ENCODE results near the gene UBA3. TPM values are rescaled to one million over a fixed set of nuclear protein-coding genes. Genes with fewer than 3 reads are reported as not detected.

The UBA3 gene
- total and polyA plus RNA-seq, 4 donors: 32.2 to 59.7 (median 38.1) TPM

DNA sequence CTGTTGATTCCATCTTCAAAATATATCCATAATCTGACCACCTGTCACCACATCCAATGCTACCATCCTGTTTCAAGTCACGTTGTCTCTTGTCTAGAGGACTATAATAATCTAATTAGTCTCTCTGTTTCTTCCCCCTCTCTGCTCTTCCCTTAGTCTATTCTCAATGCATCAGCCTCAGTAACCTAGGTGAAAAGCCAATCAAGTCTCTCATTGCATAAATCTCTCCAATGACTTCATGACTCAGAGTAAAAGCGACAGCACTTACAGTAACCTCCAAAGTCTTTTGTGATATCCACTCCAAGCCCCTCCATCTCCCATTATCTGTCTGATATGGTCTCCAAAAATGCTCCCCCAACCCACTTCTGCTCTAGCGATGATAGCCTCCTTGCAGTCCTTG, 7.2 kb downstream of the UBA3 start:
- Histone ChIP-seq H3K27me3 (ENCODE audit: control insufficient read depth in 1 of 2, insufficient read depth in 2 of 2, low read length in 1 of 2) (no peaks in the 10 kb centered on the region), H3K27ac (ENCODE audit: low read depth in 1 of 2, low read length in 2 of 2) (no peak overlapping the region), H3K4me3 (ENCODE audit: low read length in 2 of 2) (no peak overlapping the region), H3K4me1 (ENCODE audit: control insufficient read depth in 1 of 2, insufficient read depth in 2 of 2, low read length in 2 of 2) (no peaks in the 10 kb centered on the region), H3K36me3 (ENCODE audit: control insufficient read depth in 1 of 2, insufficient read depth in 2 of 2, low read length in 1 of 2) (peaks cover 0 to 2% of the 10 kb centered on the region in 2 donors), H3K9me3 (ENCODE audit: control insufficient read depth, low read length) (no peaks in the 10 kb centered on the region)
- WGBS, 2 donors: 92 to 95% methylated on average over 3 of the region's 3 CpGs
- DNase-seq: no peak
- intact Hi-C loops (cut with DNase I): no loop called here
- ATAC-seq (ENCODE audit: low FRiP score): no peak

DNA sequence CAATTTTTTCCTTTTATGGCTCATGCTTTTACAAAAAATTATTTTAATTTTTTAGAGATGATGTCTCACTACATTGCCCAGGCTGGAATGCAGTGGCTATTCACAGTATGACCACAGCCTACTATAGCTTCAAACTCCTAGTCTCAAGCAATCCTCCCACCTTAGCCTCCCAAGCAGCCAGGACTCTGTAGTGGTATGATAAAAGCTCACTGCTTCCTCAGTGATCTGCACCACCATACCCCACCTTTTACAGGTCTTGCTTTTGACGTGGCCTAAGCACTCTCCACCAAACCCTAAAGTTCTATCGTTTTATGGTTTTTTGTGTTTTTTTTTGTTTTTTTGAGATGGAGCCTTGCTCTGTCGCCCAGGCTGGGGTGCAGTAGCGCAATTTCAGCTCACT, 14.0 kb downstream of the UBA3 start:
- Histone ChIP-seq H3K4me3 (ENCODE audit: low read length in 2 of 2) (no peak overlapping the region), H3K27me3 (ENCODE audit: control insufficient read depth in 1 of 2, insufficient read depth in 2 of 2, low read length in 1 of 2) (no peaks in the 10 kb centered on the region), H3K27ac (ENCODE audit: low read depth in 1 of 2, low read length in 2 of 2) (no peak overlapping the region), H3K36me3 (ENCODE audit: control insufficient read depth in 1 of 2, insufficient read depth in 2 of 2, low read length in 1 of 2) (peaks cover 2% of the 10 kb centered on the region in 2 donors), H3K4me1 (ENCODE audit: control insufficient read depth in 1 of 2, insufficient read depth in 2 of 2, low read length in 2 of 2) (peaks cover 0 to 1% of the 10 kb centered on the region in 2 donors), H3K9me3 (ENCODE audit: control insufficient read depth, low read length) (no peaks in the 10 kb centered on the region)
- intact Hi-C loops (cut with DNase I): no loop called here
- DNase-seq (no peak), ATAC-seq (ENCODE audit: low FRiP score) (no peak)
- 80 to 89% methylated on average over 4 of the region's 4 CpGs for WGBS, 2 donors

DNA sequence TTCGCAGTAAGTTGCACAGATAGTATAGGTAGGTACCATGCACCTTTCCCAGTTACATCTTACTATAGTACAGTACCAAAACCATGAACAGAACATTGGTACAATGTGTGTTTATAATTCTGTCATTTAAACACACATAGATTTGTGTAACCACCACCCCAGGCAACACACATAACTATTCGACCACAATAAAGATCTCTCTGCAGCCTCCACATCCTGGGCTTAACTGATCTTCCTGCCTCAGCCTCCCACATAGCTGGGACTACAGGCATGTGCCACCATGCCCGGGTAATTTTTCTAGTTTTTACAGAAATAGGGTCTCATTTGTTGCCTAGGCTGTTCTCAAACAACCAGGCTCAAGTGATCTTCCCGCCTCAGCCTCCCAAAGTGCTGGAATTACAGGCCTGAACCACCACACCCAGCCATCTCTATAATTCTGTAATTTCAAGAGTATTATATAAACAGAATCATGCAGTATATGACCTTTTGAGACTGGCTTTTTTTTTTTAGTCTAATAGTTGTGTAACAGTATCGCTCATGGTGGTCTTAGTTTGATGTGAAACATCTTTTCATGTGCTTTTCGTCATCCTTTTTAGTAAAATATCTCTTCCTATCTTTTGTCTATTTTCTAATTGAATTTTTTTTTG, 14.7 kb downstream of the UBA3 start:
- H3K4me1 ChIP-seq (ENCODE audit: control insufficient read depth in 1 of 2, insufficient read depth in 2 of 2, low read length in 2 of 2): peaks cover 0 to 1% of the 10 kb centered on the region in 2 donors
- ATAC-seq (ENCODE audit: low FRiP score) (no peak), DNase-seq (no peak)
- intact Hi-C loops (cut with DNase I): no loop called here
- no peaks in the 10 kb centered on the region for H3K27me3 ChIP-seq (ENCODE audit: control insufficient read depth in 1 of 2, insufficient read depth in 2 of 2, low read length in 1 of 2)
- peaks cover 0 to 2% of the 10 kb centered on the region in 2 donors for H3K36me3 ChIP-seq (ENCODE audit: control insufficient read depth in 1 of 2, insufficient read depth in 2 of 2, low read length in 1 of 2)
- no peak overlapping the region for H3K27ac ChIP-seq (ENCODE audit: low read depth in 1 of 2, low read length in 2 of 2)
- WGBS, 2 donors: 96% methylated on average over 6 of the region's 6 CpGs
- no peak overlapping the region for H3K4me3 ChIP-seq (ENCODE audit: low read length in 2 of 2)
- no peaks in the 10 kb centered on the region for H3K9me3 ChIP-seq (ENCODE audit: control insufficient read depth, low read length)

DNA sequence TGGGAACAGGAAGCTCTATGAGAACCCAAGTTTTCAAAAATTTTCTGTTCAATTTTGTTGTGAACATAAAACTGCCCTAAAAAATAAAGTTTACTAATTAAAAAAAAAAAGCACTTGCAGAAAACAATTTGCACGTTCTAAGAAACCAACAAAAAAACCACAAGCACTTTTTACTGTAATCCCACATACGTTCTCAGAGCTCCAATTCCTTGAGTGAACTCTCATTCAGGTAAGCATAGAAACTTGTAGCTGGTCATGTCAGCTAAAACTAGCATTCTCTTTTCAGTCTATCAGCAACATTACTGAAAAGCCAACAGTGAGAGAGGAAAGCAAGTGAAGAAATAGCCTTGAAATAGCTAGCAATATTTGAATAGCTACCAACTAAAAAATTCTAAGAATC, 16.5 kb downstream of the UBA3 start:
- ATAC-seq (ENCODE audit: low FRiP score) (no peak), DNase-seq (no peak)
- peaks cover 0 to 1% of the 10 kb centered on the region in 2 donors for H3K4me1 ChIP-seq (ENCODE audit: control insufficient read depth in 1 of 2, insufficient read depth in 2 of 2, low read length in 2 of 2)
- intact Hi-C loops (cut with DNase I): no loop called here
- H3K9me3 ChIP-seq (ENCODE audit: control insufficient read depth, low read length): no peaks in the 10 kb centered on the region
- H3K27ac ChIP-seq (ENCODE audit: low read depth in 1 of 2, low read length in 2 of 2): no peak overlapping the region
- peaks cover 2% of the 10 kb centered on the region in 2 donors for H3K36me3 ChIP-seq (ENCODE audit: control insufficient read depth in 1 of 2, insufficient read depth in 2 of 2, low read length in 1 of 2)
- H3K27me3 ChIP-seq (ENCODE audit: control insufficient read depth in 1 of 2, insufficient read depth in 2 of 2, low read length in 1 of 2): no peaks in the 10 kb centered on the region
- WGBS, 2 donors: 50 to 70% methylated on average over 2 of the region's 2 CpGs
- H3K4me3 ChIP-seq (ENCODE audit: low read length in 2 of 2): no peak overlapping the region

DNA sequence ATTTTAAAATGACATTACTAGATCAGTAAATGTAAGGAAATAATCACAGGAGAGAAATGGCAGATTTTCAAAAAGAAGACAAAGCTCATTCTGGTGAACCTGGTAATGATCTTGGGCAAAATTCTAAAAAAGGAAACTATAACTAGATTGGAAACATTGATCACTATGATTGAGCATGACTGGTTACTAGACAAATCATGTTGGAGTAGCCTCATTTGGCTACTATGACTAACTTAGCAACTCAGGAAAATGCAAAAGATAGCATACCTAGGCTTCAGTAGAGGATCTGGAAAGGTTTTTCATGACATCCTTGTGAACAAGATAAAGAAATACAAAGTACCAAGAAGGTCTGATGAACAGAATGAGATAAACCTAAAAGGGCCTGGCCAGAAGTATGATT, 20.5 kb downstream of the UBA3 start:
- Histone ChIP-seq H3K27ac (ENCODE audit: low read depth in 1 of 2, low read length in 2 of 2) (no peak overlapping the region), H3K36me3 (ENCODE audit: control insufficient read depth in 1 of 2, insufficient read depth in 2 of 2, low read length in 1 of 2) (peaks cover 4 to 5% of the 10 kb centered on the region in 2 donors), H3K4me1 (ENCODE audit: control insufficient read depth in 1 of 2, insufficient read depth in 2 of 2, low read length in 2 of 2) (no peaks in the 10 kb centered on the region), H3K27me3 (ENCODE audit: control insufficient read depth in 1 of 2, insufficient read depth in 2 of 2, low read length in 1 of 2) (no peaks in the 10 kb centered on the region), H3K9me3 (ENCODE audit: control insufficient read depth, low read length) (no peaks in the 10 kb centered on the region), H3K4me3 (ENCODE audit: low read length in 2 of 2) (no peak overlapping the region)
- intact Hi-C loops (cut with DNase I): no loop called here
- ATAC-seq (ENCODE audit: low FRiP score) (no peak), DNase-seq (no peak)

DNA sequence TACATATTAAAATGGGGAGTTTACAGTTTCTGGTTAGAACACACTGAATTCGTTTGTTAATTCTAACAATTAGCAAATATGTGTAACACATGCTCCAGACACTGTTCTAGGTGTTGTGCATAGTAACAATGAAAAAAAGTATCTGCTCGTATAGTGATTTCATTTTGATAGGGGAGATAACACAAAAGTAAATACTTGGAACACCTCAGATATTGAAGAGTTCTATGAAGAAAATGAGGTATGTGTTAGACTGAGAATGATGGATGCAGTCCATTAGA, 21.3 kb downstream of the UBA3 start:
- no peaks in the 10 kb centered on the region for H3K27me3 ChIP-seq (ENCODE audit: control insufficient read depth in 1 of 2, insufficient read depth in 2 of 2, low read length in 1 of 2)
- H3K4me3 ChIP-seq (ENCODE audit: low read length in 2 of 2): no peak overlapping the region
- H3K36me3 ChIP-seq (ENCODE audit: control insufficient read depth in 1 of 2, insufficient read depth in 2 of 2, low read length in 1 of 2): peaks cover 4 to 5% of the 10 kb centered on the region in 2 donors
- no peaks in the 10 kb centered on the region for H3K4me1 ChIP-seq (ENCODE audit: control insufficient read depth in 1 of 2, insufficient read depth in 2 of 2, low read length in 2 of 2)
- no peak overlapping the region for H3K27ac ChIP-seq (ENCODE audit: low read depth in 1 of 2, low read length in 2 of 2)
- no peak for ATAC-seq (ENCODE audit: low FRiP score)
- WGBS, 2 donors: 89 to 92% methylated on average over 2 of the region's 2 CpGs
- no peaks in the 10 kb centered on the region for H3K9me3 ChIP-seq (ENCODE audit: control insufficient read depth, low read length)
- DNase-seq: no peak
- intact Hi-C loops (cut with DNase I): no loop called here

DNA sequence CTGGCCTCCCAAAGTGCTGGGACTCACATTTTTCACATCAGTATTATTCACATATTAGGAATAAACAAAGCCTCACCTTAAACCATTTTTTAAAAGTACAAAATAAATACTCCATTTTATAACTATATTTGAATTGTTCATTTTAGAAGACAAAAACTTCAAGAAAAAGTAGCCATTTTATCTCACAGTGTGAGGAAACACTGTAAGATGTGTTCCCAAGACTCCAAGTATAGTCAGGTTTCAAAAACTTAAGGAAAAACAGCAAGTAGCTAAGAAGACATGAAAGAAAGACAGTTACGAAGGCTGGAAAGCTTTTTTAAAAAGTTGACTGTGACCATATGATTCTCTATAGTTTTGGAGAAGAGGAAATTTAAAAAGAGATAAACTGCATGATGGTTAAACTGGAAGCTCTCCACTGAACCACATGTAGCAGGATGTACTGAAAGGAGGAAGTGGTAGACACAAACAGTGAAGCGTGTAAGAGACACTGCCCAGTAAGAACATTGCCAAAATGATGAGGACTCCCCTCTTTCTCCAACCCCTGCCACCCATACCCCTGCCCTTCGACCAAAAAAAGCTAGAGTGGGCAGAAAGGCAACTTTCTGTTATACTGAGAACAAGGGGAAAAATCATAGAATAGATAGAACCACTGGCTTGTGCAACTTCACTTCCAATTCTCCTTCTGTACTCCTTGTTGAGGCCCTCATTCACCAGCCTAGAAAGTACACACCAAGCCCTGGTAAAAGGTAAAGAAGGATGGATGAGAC, 21.8 kb downstream of the UBA3 start:
- no peak for DNase-seq
- 94% methylated on average over 3 of the region's 3 CpGs for WGBS, 2 donors
- intact Hi-C loops (cut with DNase I): no loop called here
- Histone ChIP-seq H3K4me1 (ENCODE audit: control insufficient read depth in 1 of 2, insufficient read depth in 2 of 2, low read length in 2 of 2) (no peaks in the 10 kb centered on the region), H3K36me3 (ENCODE audit: control insufficient read depth in 1 of 2, insufficient read depth in 2 of 2, low read length in 1 of 2) (peaks cover 4 to 5% of the 10 kb centered on the region in 2 donors), H3K4me3 (ENCODE audit: low read length in 2 of 2) (no peak overlapping the region), H3K27ac (ENCODE audit: low read depth in 1 of 2, low read length in 2 of 2) (no peak overlapping the region), H3K9me3 (ENCODE audit: control insufficient read depth, low read length) (no peaks in the 10 kb centered on the region), H3K27me3 (ENCODE audit: control insufficient read depth in 1 of 2, insufficient read depth in 2 of 2, low read length in 1 of 2) (no peaks in the 10 kb centered on the region)
- no peak for ATAC-seq (ENCODE audit: low FRiP score)

DNA sequence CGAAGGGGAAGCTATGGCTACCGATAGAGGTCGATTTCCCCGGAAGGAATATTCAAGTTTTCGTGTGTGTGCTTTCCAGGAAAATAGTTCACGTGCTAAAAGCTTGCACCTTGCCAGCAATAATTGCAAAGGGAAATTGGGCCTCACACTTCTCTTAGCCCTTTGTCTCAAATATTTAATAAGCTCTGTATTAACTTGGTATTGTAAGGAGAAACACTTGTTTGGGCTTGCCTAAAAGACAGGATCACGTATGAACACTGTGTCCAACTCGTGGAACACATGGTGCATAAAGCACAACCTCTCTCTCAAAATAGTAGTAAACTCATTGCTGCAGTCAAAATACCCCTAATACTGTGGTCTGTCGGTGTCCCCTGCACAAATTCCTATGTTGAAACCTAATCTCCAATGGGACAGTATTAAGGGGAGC, 27.7 kb downstream of the UBA3 start:
- Histone ChIP-seq H3K27me3 (ENCODE audit: control insufficient read depth in 1 of 2, insufficient read depth in 2 of 2, low read length in 1 of 2) (no peaks in the 10 kb centered on the region), H3K36me3 (ENCODE audit: control insufficient read depth in 1 of 2, insufficient read depth in 2 of 2, low read length in 1 of 2) (no peaks in the 10 kb centered on the region), H3K4me3 (ENCODE audit: low read length in 2 of 2) (peak overlapping the region in 1 of 2 donors; percentile 44), H3K4me1 (ENCODE audit: control insufficient read depth in 1 of 2, insufficient read depth in 2 of 2, low read length in 2 of 2) (peaks cover 2 to 5% of the 10 kb centered on the region in 2 donors), H3K9me3 (ENCODE audit: control insufficient read depth, low read length) (no peaks in the 10 kb centered on the region), H3K27ac (ENCODE audit: low read depth in 1 of 2, low read length in 2 of 2) (peak overlapping the region in 1 of 2 donors; percentile 88)
- WGBS, 2 donors: 9 to 10% methylated on average over 9 of the region's 9 CpGs
- ATAC-seq (ENCODE audit: low FRiP score) (no peak), DNase-seq (no peak)
- intact Hi-C loops (cut with DNase I): loop anchor here (2.0 kb wide), 2 partner anchors 28 to 40 kb away; partner anchors contain the start of genes EOGT (in 1 of the 2) and UBA3 (in 1 of the 2)

Data from aorta (tissue), 5 donors.